Panc1 (cell line): ENCODE data around the gene SPDYE2B.
"Not testable (repeated sequence)": the region's sequence is repeated elsewhere in the genome, so short reads cannot be mapped to it uniquely, and the experiment has no call there.

ENCODE experiments used
- CTCF ChIP-seq: fragments of 450-650 bp; IDR thresholded peaks from 2 replicates; pipeline ENCODE4 v1.5.1; 2017; ENCODE audit warnings: mild to moderate bottlenecking
- POLR2AphosphoS5 ChIP-seq: IDR thresholded peaks from 2 replicates; pipeline ENCODE4 v1.6.1; 2012; ENCODE audit warnings: mild to moderate bottlenecking, low read depth, low read length, moderate library complexity
- REST ChIP-seq, 2 experiments: IDR thresholded peaks; 2 replicates each; pipeline ENCODE4 v1.6.1; 2011 to 2012; ENCODE audit warnings: low read depth in 2 of 2, control low read depth in 1 of 2, low read length in 1 of 2, mild to moderate bottlenecking in 1 of 2, moderate library complexity in 1 of 2; ENCODE audit not compliant: insufficient read depth in 1 of 2
- SIN3A ChIP-seq: IDR thresholded peaks from 2 replicates; pipeline ENCODE4 v1.6.1; 2012; ENCODE audit warnings: low read depth, mild to moderate bottlenecking, low read length, moderate library complexity, borderline replicate concordance; ENCODE audit not compliant: insufficient read depth
- TCF7L2 ChIP-seq: IDR thresholded peaks from 2 replicates; pipeline ENCODE4 v1.6.1; 2011; ENCODE audit warnings: mild to moderate bottlenecking, low read depth, low read length, inconsistent platforms

- not testable (repeated sequence) for TF ChIP-seq CTCF; POLR2AphosphoS5; SIN3A; REST (IDR thresholded peaks at IDR 0.05; ENCODE audit: insufficient read depth in 1 of 2, low read depth in 2 of 2, low read length in 1 of 2); TCF7L2
These were observed 14.6 kb downstream of the SPDYE2B start for GRCh38 chr7:102664765-102665164.
